Smooth muscle cell (in vitro differentiated cells): ENCODE data around the gene MAPK4. TPM values are rescaled to one million over a fixed set of nuclear protein-coding genes. Genes with fewer than 3 reads are reported as not detected.
"Not testable (repeated sequence)": the region's sequence is repeated elsewhere in the genome, so short reads cannot be mapped to it uniquely, and the experiment has no call there.

Experiments used
- DNase-seq: peaks from one replicate; lab custom pipeline; 2025; ENCODE audit not compliant: unreplicated experiment; lab: John Stamatoyannopoulos, UW
- H2AFZ ChIP-seq: fragments of 200-600 bp; sonication (generic); 2 replicates; pipeline ENCODE4 v1.6.0; 2016; ENCODE audit warnings: antibody characterized with exemption, low read depth, mild to moderate bottlenecking
- H3F3A ChIP-seq: fragments of 200-600 bp; sonication (generic); 2 replicates; pipeline ENCODE4 v1.6.0; 2017; ENCODE audit warnings: antibody characterized with exemption, low read depth
- H3K27ac ChIP-seq: fragments of 200-600 bp; sonication (generic); 2 replicates; pipeline ENCODE4 v1.5.1; 2016; ENCODE audit warnings: low read depth, mild to moderate bottlenecking
- H3K27me3 ChIP-seq: fragments of 200-600 bp; sonication (generic); 2 replicates; pipeline ENCODE4 v1.6.1; 2016; ENCODE audit warnings: low read depth, mild to moderate bottlenecking
- H3K36me3 ChIP-seq: fragments of 200-600 bp; sonication (generic); 2 replicates; pipeline ENCODE4 v1.5.1; 2016; ENCODE audit warnings: low read depth
- H3K4me1 ChIP-seq: fragments of 200-600 bp; sonication (generic); 2 replicates; pipeline ENCODE4 v1.5.1; 2016; ENCODE audit warnings: low read depth
- H3K4me2 ChIP-seq: fragments of 200-600 bp; sonication (generic); 2 replicates; pipeline ENCODE4 v1.6.0; 2016; ENCODE audit warnings: mild to moderate bottlenecking
- H3K4me3 ChIP-seq: fragments of 200-600 bp; sonication (generic); 2 replicates; pipeline ENCODE4 v1.5.1; 2016; ENCODE audit warnings: mild to moderate bottlenecking
- H3K79me2 ChIP-seq: fragments of 200-600 bp; sonication (generic); 2 replicates; pipeline ENCODE4 v1.6.0; 2016; ENCODE audit warnings: low read depth, mild to moderate bottlenecking
- H3K9ac ChIP-seq: fragments of 200-600 bp; sonication (generic); 2 replicates; pipeline ENCODE4 v1.6.0; 2016; ENCODE audit warnings: low read depth
- H3K9me3 ChIP-seq: fragments of 200-600 bp; sonication (generic); replicated peaks from 2 replicates; pipeline ENCODE4 v1.5.1; 2016; ENCODE audit warnings: low read depth
- H4K20me1 ChIP-seq: fragments of 200-600 bp; sonication (generic); 2 replicates; pipeline ENCODE4 v1.6.0; 2016; ENCODE audit warnings: low read depth
- WGBS: methylation state at CpG from one replicate; pipeline ENCODE4 v1.1.7; 2016; ENCODE audit warnings: low lambda C conversion rate; 5-methylcytosine and 5-hydroxymethylcytosine counted together
- polyA plus RNA-seq: library from polyadenylated mRNA; unstranded; fragments of >200 nt; fragmentation: Nextera tagmentation; extraction: Ambion mirVana; gene quantifications from 2 replicates; pipeline ENCODE4 v1.2.1, GENCODE V29; 2016
- total RNA-seq: library from RNA; depleted of rRNA; stranded (reverse); fragments of >200 nt; gene quantifications from 2 replicates; pipeline ENCODE4 v1.2.3, GENCODE V29; 2014
- TF ChIP-seq, protein P1 (sequence below): fragments of 200-600 bp; sonication (generic); IDR thresholded peaks from 2 replicates; pipeline ENCODE4 v1.5.1; 2017; ENCODE audit warnings: borderline replicate concordance, mild to moderate bottlenecking, antibody characterized with exemption; ENCODE audit not compliant: insufficient read depth, poor library complexity, severe bottlenecking

The MAPK4 gene
- total and polyA plus RNA-seq, 2 experiments from 2014 or later, result 0.09 TPM; not detected in 1

DNA sequence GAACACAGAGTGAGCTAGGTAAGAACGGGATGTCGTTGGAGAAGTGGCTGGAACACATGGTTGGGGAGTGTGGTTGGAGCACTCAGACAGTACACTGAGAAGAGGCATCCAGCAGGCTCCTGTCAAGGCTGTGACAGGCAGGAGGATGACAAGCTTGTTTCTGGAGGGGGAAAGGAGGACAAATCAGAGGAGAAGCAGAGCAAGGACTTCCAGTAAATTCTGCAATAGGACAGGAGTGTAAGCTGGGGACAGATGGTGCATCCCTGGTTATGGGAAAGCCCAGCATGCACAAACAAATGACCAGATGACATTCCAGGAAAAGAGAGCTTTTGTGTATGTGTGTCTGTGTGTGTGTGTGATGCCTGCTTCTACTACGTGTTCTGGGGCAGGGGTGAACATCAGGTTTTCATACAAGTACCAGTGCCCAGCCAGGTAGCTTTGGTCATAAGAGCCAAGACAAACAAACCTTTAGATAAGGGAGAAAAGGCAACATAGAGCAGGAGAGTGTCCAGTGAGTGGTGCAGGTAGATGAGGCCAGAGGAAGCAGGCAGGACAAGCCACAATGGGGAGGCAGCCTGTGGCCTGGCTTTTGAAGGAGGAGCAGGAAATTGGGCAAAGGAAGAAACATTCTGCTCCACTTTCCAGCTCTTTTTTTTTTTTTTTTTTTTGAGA, 32.1 kb upstream of the MAPK4 start:
- Histone ChIP-seq H3K79me2 (no peaks in the 10 kb centered on the region), H3K4me3 (no peak overlapping the region), H3K4me2 (no peak overlapping the region), H3K36me3 (no peaks in the 10 kb centered on the region), H3K27ac (no peak overlapping the region), H4K20me1 (no peaks in the 10 kb centered on the region), H3K4me1 (peaks cover 16% of the 10 kb centered on the region), H2AFZ (no peak overlapping the region), H3F3A (no peaks in the 10 kb centered on the region), H3K9ac (no peak overlapping the region), H3K9me3 (no peaks in the 10 kb centered on the region), H3K27me3 (no peaks in the 10 kb centered on the region)
- no peak for DNase-seq
- 89% methylated on average over 3 of the region's 3 CpGs for WGBS
- TF ChIP-seq, protein P1, sequence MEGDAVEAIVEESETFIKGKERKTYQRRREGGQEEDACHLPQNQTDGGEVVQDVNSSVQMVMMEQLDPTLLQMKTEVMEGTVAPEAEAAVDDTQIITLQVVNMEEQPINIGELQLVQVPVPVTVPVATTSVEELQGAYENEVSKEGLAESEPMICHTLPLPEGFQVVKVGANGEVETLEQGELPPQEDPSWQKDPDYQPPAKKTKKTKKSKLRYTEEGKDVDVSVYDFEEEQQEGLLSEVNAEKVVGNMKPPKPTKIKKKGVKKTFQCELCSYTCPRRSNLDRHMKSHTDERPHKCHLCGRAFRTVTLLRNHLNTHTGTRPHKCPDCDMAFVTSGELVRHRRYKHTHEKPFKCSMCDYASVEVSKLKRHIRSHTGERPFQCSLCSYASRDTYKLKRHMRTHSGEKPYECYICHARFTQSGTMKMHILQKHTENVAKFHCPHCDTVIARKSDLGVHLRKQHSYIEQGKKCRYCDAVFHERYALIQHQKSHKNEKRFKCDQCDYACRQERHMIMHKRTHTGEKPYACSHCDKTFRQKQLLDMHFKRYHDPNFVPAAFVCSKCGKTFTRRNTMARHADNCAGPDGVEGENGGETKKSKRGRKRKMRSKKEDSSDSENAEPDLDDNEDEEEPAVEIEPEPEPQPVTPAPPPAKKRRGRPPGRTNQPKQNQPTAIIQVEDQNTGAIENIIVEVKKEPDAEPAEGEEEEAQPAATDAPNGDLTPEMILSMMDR, result no peak

DNA sequence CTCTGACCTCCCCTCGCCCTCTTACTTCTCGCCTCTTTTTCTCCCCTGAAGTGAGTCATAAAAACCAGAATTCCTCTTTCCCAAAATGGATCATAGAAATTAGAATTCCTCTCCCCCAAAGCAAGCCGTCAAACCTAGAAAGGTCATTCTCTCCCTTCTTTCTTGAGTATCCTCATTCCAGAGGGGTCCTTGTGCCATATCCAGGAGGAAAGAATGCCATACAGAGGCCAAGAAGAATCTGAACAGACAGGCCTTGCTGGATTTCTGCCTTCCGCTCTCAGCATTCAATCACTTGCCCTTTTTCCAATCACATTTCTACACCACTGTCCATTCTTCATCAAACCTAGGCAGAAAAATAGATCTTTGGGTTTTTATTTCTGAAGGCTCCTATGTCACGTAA, 31.1 kb upstream of the MAPK4 start:
- Histone ChIP-seq H3K4me3 (no peak overlapping the region), H3K9ac (no peak overlapping the region), H3K27me3 (no peaks in the 10 kb centered on the region), H3K79me2 (no peaks in the 10 kb centered on the region), H3K4me2 (no peak overlapping the region), H3F3A (no peaks in the 10 kb centered on the region), H3K9me3 (no peaks in the 10 kb centered on the region), H2AFZ (no peak overlapping the region), H3K4me1 (peaks cover 6% of the 10 kb centered on the region), H4K20me1 (no peaks in the 10 kb centered on the region), H3K36me3 (no peaks in the 10 kb centered on the region), H3K27ac (no peak overlapping the region)
- 82% methylated on average over 5 of the region's 5 CpGs for WGBS
- no peak for DNase-seq
- TF ChIP-seq, protein P1, result no peak

DNA sequence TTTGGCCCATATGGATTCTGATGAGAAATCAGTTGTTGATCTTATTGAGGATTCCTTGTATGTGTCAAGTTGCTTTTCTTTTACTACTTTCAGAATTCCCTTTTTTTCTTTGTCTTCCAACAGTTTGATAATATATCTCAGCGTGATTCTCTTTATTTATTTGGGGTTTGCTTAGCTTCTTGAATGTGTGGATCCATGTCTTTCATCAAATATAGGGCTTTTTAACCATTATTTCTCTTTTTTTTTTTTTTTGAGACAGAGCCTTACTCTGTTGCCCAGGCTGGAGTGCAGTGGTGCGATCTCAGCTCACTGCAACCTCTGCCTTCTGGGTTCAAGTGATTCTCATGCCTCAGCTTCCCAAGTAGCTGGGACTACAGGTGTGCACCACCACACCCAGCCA, 26.1 kb upstream of the MAPK4 start:
- not testable (repeated sequence) for H2AFZ ChIP-seq, H4K20me1 ChIP-seq, H3K9me3 ChIP-seq, H3F3A ChIP-seq, H3K4me2 ChIP-seq, H3K4me1 ChIP-seq, H3K27ac ChIP-seq, H3K27me3 ChIP-seq, H3K9ac ChIP-seq, DNase-seq, H3K79me2 ChIP-seq, H3K36me3 ChIP-seq, H3K4me3 ChIP-seq
- WGBS, result 92% methylated on average over 2 of the region's 2 CpGs

- H3K4me1 ChIP-seq, H3F3A ChIP-seq, H3K79me2 ChIP-seq, H3K4me2 ChIP-seq, H3K9ac ChIP-seq, H3K27me3 ChIP-seq, H3K4me3 ChIP-seq, H3K36me3 ChIP-seq, H3K27ac ChIP-seq, DNase-seq, H3K9me3 ChIP-seq, H4K20me1 ChIP-seq, H2AFZ ChIP-seq: not testable (repeated sequence)
- WGBS, result 88% methylated on average over 4 of the region's 4 CpGs
Measured at GRCh38 chr18:50544476-50544875, 15.4 kb upstream of the MAPK4 start.

- Histone ChIP-seq H3K9me3 (no peaks in the 10 kb centered on the region), H3K79me2 (no peaks in the 10 kb centered on the region), H2AFZ (no peak overlapping the region), H3F3A (no peaks in the 10 kb centered on the region), H3K4me2 (no peak overlapping the region), H3K27me3 (no peaks in the 10 kb centered on the region), H3K9ac (no peak overlapping the region), H3K36me3 (no peaks in the 10 kb centered on the region), H3K4me3 (no peak overlapping the region), H3K4me1 (no peaks in the 10 kb centered on the region), H3K27ac (no peak overlapping the region), H4K20me1 (no peaks in the 10 kb centered on the region)
- 93% methylated on average over 19 of the region's 19 CpGs for WGBS
- TF ChIP-seq, protein P1, result no peak
- no peak for DNase-seq
Measured at GRCh38 chr18:50545936-50546335, 14.0 kb upstream of the MAPK4 start.
